ENCODE results near the gene PHACTR4. TPM values are rescaled to one million over a fixed set of nuclear protein-coding genes. Genes with fewer than 3 reads are reported as not detected.

The PHACTR4 gene
- total and polyA plus RNA-seq, 2 of the 8 experiments (the other 6 are each of a cell fraction or from before 2014, with no cell fraction given): 23.7 to 57.8 TPM

- TF ChIP-seq HDAC2 (IDR thresholded peaks at IDR 0.05; ENCODE audit: borderline replicate concordance in 1 of 2, low read depth in 2 of 2, low read length in 2 of 2): no peak
- no peak for TF ChIP-seq ATF3 (IDR thresholded peaks at IDR 0.05; ENCODE audit: insufficient read depth, low read depth, low read length)
- TF ChIP-seq SP1 (IDR thresholded peaks at IDR 0.05; ENCODE audit: low read depth, low read length): no peak
- TF ChIP-seq CBX8 (IDR thresholded peaks at IDR 0.05; ENCODE audit: borderline replicate concordance, low read depth, low read length): no peak
Measured at GRCh38 chr1:28509705-28510272, 140.2 kb downstream of the PHACTR4 start (continued).

Measured in H1 (cell line).